Progenitor cell of endocrine pancreas (in vitro differentiated cells): ENCODE data around the gene RHEX. TPM values are rescaled to one million over a fixed set of nuclear protein-coding genes. Genes with fewer than 3 reads are reported as not detected.

Experiments
- DNase-seq: peaks from one replicate; pipeline ENCODE4 v3.0.0; 2021; ENCODE audit warnings: low spot score; ENCODE audit not compliant: unreplicated experiment
- H3K27ac Mint-ChIP-seq: 2 replicates; pipeline ENCODE4 v1.8.0; 2021; ENCODE audit warnings: mild to moderate bottlenecking, moderate library complexity, mixed read lengths
- H3K27me3 Mint-ChIP-seq: 2 replicates; pipeline ENCODE4 v1.8.0; 2021; ENCODE audit warnings: mixed read lengths
- H3K36me3 Mint-ChIP-seq: 2 replicates; pipeline ENCODE4 v1.8.0; 2022; ENCODE audit warnings: mixed read lengths; ENCODE audit not compliant: insufficient read depth
- H3K4me1 Mint-ChIP-seq: 2 replicates; pipeline ENCODE4 v1.8.0; 2021; ENCODE audit warnings: low read depth, mixed read lengths
- H3K4me3 Mint-ChIP-seq: 2 replicates; pipeline ENCODE4 v1.8.0; 2021; ENCODE audit warnings: low read depth, mild to moderate bottlenecking, moderate library complexity, mixed read lengths
- H3K9me3 Mint-ChIP-seq: 2 replicates; pipeline ENCODE4 v1.8.0; 2021; ENCODE audit warnings: low read depth, mixed read lengths
- total RNA-seq: library from RNA; stranded (reverse); gene quantifications from 2 replicates; pipeline ENCODE4 v1.2.1, GENCODE V29; 2021
- TF ChIP-seq, protein P1 (sequence below): fragments of 200-600 bp; sonication (generic); IDR thresholded peaks from one replicate; pipeline ENCODE4 v1.5.0; 2021; ENCODE audit warnings: antibody characterized with exemption, mild to moderate bottlenecking; ENCODE audit not compliant: unreplicated experiment

Gene RHEX
- total RNA-seq, 1 donor from 2014 or later = not detected

DNA sequence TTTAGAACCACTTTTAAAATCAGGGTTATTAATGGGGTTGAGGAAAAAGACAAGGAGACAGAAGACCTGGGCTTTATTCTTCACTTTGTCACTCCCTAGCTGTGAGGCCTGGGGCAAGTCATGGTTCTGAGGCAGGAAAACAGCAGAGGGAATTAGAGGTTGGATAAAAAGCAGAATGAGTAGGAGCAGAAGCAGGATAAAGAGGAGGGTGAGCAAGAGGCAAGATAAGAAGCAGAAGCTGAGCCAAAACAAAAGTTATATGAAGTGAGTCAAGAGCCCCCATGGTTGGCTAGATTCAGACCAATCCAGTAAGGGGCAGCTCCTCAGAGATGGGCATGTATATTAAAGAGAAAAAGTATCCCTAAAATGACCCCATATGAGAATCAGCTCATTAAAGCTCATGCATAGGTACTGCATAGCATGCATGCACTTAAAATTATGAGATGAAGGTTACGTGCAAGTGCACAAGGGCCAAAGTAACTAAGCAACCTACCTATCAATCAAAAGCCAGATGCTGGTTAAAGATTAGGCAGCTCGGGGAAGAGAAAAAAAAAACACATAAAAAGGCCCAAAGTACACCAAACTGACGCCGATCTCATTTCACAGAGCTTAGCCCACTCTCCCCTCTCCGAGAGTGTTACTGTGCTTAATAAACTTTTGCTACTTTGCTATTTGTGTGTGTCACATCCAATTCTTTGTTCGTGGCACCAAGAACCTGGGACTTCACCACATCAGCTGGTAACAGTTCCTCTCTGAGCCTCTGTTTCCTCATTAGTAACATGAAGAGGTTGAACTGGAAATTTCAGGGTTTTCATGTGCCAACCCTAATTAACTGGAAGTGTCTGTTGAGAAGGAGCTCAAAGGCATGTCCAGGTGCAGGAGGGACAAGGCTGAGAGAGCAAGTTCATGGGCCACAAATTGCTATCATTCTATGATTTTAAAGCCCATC lies 62.0 kb downstream of the RHEX start:
- Mint-ChIP-seq H3K27me3 (peaks cover 49% of the 10 kb centered on the region), H3K4me3 (no peak overlapping the region), H3K9me3 (peaks cover under 1% of the 10 kb centered on the region), H3K36me3 (no peaks in the 10 kb centered on the region), H3K27ac (no peak overlapping the region), H3K4me1 (peaks cover 20% of the 10 kb centered on the region)
- no peak for DNase-seq
- TF ChIP-seq, protein P1, sequence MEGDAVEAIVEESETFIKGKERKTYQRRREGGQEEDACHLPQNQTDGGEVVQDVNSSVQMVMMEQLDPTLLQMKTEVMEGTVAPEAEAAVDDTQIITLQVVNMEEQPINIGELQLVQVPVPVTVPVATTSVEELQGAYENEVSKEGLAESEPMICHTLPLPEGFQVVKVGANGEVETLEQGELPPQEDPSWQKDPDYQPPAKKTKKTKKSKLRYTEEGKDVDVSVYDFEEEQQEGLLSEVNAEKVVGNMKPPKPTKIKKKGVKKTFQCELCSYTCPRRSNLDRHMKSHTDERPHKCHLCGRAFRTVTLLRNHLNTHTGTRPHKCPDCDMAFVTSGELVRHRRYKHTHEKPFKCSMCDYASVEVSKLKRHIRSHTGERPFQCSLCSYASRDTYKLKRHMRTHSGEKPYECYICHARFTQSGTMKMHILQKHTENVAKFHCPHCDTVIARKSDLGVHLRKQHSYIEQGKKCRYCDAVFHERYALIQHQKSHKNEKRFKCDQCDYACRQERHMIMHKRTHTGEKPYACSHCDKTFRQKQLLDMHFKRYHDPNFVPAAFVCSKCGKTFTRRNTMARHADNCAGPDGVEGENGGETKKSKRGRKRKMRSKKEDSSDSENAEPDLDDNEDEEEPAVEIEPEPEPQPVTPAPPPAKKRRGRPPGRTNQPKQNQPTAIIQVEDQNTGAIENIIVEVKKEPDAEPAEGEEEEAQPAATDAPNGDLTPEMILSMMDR = no peak

DNA sequence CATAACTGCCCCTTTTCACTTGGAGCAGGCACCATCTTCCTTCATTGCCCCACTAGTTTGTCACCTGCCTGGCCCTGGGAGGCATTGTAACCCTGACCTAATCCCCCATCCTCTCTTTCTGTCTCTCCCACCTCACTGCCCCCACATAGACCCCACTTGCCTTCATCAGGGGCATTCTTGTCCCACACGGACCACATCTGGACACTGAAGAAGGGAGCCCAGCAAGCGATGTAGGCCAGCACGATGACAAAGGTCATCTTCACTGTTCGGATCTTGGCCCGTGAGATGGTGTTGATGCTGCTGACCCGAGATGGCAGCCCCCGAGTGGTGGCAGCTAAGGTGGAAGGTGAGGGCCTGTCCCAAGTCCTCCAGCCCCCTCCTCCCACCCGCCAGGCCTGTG lies 62.8 kb downstream of the RHEX start:
- Mint-ChIP-seq H3K4me3 (no peak overlapping the region), H3K27ac (no peak overlapping the region), H3K4me1 (peaks cover 20% of the 10 kb centered on the region), H3K27me3 (peaks cover 49% of the 10 kb centered on the region), H3K9me3 (peaks cover 7% of the 10 kb centered on the region), H3K36me3 (no peaks in the 10 kb centered on the region)
- DNase-seq = no peak
- TF ChIP-seq, protein P1 = no peak

DNA sequence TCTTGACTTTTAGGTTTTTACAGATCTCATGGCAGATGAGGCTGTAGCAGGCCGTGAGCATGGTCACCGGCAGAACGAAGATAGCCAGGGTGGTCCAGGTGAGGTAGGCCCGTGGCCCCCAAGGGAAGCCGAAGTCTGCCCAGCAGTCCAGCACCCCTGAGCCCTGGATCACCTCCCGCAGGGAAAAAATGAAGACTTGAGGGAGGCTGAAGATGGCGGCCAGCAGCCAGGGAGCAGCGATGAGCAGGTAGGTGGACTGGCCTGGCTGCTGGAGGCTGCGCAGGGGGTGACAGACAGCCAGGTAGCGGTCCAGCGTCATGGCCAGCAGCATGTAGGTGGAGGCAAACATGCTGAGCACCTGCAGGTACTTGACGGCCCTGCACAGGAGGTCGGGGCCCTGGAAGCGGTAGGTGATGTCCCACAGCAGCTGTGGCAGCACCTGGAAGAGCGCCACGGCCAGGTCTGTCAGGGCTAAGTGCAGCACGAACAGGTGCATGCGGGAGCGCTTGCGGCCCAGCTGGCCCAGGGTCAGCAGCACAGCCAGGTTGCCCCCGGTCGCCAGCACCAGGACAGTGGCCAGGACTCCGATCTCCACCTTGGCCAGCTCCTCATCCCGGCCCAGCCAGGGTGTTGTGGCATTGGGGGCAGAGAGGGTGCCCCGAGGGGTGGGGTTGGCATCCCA lies 63.4 kb downstream of the RHEX start:
- Mint-ChIP-seq H3K27ac (no peak overlapping the region), H3K27me3 (peaks cover 49% of the 10 kb centered on the region), H3K36me3 (no peaks in the 10 kb centered on the region), H3K4me1 (peaks cover 20% of the 10 kb centered on the region), H3K9me3 (peaks cover 10% of the 10 kb centered on the region), H3K4me3 (peak overlapping the region; percentile 11)
- no peak for DNase-seq
- TF ChIP-seq, protein P1 = no peak

DNA sequence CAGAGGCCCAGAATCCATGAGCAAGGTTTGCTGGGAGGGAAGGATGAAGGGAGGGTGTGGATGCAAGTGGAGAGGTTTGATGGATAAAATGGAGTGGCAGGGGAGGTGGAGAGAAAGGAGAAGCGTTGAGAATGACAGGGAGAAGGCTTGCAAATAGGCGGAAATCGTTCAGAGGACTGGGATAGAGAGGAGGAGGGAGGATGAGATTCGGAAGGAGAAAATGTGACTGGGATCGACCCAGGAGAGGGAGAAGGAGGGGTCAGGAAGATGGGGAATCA lies 63.8 kb downstream of the RHEX start:
- no peak for DNase-seq
- TF ChIP-seq, protein P1 = no peak
- H3K4me3 Mint-ChIP-seq = peak overlapping the region; percentile 69
- peaks cover 20% of the 10 kb centered on the region for H3K4me1 Mint-ChIP-seq
- H3K27me3 Mint-ChIP-seq = peaks cover 49% of the 10 kb centered on the region
- H3K27ac Mint-ChIP-seq = peak overlapping the region; percentile 56
- peaks cover 15% of the 10 kb centered on the region for H3K9me3 Mint-ChIP-seq
- no peaks in the 10 kb centered on the region for H3K36me3 Mint-ChIP-seq

DNA sequence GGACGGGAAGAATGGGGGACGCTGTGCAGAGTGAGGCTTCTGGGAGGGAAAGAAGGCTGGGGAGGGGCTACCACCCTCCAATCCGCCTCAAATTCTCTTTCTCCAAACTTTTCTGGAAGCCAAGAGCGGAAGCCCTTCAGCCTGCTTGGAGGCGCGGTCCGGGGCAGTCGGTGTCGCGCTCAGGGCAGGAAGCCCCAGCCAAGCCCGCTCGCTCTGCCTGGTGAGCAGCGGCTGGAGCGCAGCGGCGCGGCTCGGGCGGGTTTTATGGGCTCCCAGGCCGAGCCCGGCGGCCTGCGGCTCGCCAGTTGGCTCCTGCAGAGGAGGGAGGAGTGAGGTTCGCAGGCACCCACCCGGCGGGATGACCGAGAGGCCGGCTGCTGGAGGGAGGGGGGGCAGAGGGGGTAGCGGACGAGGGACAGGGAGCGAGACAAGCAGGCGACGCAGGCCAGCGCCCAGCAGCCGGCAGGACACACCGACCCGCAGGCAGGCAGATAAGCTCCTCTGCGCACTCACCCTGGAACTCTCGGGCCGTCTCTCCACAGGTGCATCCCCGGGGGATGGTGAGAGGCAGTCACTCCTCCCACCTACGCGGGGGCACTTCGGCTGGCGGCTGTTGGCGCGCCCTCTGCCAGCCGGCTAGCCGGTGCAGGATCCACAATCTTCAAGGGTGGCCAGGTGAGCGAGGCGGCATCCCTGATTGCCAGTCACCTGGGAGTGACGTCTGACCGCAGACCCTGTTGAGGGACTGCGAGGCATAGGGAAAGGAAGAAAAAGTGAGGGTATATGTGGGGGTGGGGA lies 64.4 kb downstream of the RHEX start, which contains the start of gene AVPR1B:
AVPR1B (minus strand) TSS at position 238 of the 798 bp plus-strand sequence. CDS start 498 bp downstream, outside the sequence.
- TF ChIP-seq, protein P1 = peak; percentile 41
- peaks cover 49% of the 10 kb centered on the region for H3K27me3 Mint-ChIP-seq
- H3K4me3 Mint-ChIP-seq = peak within 1 kb of the TSS; percentile 69
- peaks cover 20% of the 10 kb centered on the region for H3K9me3 Mint-ChIP-seq
- H3K27ac Mint-ChIP-seq = peak within 1 kb of the TSS; percentile 56
- DNase-seq = peak; percentile 30
- no peaks in the 10 kb centered on the region for H3K36me3 Mint-ChIP-seq
- peaks cover 20% of the 10 kb centered on the region for H3K4me1 Mint-ChIP-seq
